GM12892 (cell line): ENCODE results near the gene BABAM2.

Experiments
- POLR2A ChIP-seq: IDR thresholded peaks from 2 replicates; pipeline ENCODE4 v1.6.1; 2011; ENCODE audit warnings: low read depth, low read length, control low read depth
- POLR2AphosphoS5 ChIP-seq: IDR thresholded peaks from 2 replicates; pipeline ENCODE4 v1.6.1; 2011; ENCODE audit warnings: low read depth, low read length, control low read depth
- TAF1 ChIP-seq: IDR thresholded peaks from 2 replicates; pipeline ENCODE4 v1.6.1; 2011; ENCODE audit warnings: low read depth, mild to moderate bottlenecking, control low read depth, low read length, borderline replicate concordance

GRCh38 chr2:27952070-27952469 is 61.5 kb downstream of the BABAM2 start:
- TF ChIP-seq POLR2AphosphoS5, result no peak
- no peak for TF ChIP-seq POLR2A
- TF ChIP-seq TAF1, result no peak
